ENCODE data around the gene FBXO5.
A peak's percentile ranks its signal among the peaks of the same experiment; 100 is the strongest.
"Not testable (repeated sequence)": the region's sequence is repeated elsewhere in the genome, so short reads cannot be mapped to it uniquely, and the experiment has no call there.

The FBXO5 gene

DNA sequence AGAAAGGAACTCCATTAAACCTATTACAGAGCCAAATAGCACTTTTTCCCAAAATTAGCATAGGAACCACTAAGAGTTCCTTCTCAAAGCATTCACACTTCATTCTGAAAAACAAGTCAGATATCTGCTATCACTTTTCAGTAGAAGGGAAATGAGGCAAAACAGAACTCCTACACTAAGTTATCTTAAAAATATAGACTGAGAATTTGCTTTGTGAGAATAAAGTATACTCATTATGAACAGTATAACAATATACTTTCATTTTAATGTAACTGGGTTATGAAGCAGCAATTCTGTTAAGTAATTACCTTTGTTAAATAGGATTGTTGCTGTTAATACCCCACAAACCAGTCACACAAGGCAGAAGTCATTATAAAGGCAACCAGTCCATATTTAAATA, 11.0 kb upstream of the FBXO5 start:
- no peak for DNase-seq (ENCODE audit: low read depth in 1 of 2, low spot score in 1 of 2)
- Histone ChIP-seq H3K4me3 (replicated peaks; ENCODE audit: insufficient read depth, low read length) (no peak overlapping the region), H3K27ac (replicated peaks) (no peak overlapping the region), H3K27me3 (ENCODE audit: insufficient read depth, poor library complexity, severe bottlenecking) (no peaks in the 10 kb centered on the region)
- TF ChIP-seq SPI1 (IDR thresholded peaks at IDR 0.05; ENCODE audit: borderline replicate concordance, low read depth) (no peak), GABPA (IDR thresholded peaks at IDR 0.05; ENCODE audit: low read depth) (no peak), POLR2AphosphoS5 (IDR thresholded peaks at IDR 0.05; ENCODE audit: low read depth) (no peak)
- TF ChIP-seq, protein P1, sequence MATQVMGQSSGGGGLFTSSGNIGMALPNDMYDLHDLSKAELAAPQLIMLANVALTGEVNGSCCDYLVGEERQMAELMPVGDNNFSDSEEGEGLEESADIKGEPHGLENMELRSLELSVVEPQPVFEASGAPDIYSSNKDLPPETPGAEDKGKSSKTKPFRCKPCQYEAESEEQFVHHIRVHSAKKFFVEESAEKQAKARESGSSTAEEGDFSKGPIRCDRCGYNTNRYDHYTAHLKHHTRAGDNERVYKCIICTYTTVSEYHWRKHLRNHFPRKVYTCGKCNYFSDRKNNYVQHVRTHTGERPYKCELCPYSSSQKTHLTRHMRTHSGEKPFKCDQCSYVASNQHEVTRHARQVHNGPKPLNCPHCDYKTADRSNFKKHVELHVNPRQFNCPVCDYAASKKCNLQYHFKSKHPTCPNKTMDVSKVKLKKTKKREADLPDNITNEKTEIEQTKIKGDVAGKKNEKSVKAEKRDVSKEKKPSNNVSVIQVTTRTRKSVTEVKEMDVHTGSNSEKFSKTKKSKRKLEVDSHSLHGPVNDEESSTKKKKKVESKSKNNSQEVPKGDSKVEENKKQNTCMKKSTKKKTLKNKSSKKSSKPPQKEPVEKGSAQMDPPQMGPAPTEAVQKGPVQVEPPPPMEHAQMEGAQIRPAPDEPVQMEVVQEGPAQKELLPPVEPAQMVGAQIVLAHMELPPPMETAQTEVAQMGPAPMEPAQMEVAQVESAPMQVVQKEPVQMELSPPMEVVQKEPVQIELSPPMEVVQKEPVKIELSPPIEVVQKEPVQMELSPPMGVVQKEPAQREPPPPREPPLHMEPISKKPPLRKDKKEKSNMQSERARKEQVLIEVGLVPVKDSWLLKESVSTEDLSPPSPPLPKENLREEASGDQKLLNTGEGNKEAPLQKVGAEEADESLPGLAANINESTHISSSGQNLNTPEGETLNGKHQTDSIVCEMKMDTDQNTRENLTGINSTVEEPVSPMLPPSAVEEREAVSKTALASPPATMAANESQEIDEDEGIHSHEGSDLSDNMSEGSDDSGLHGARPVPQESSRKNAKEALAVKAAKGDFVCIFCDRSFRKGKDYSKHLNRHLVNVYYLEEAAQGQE (IDR thresholded peaks at IDR 0.05; ENCODE audit: insufficient replicate concordance, low read depth), result no peak
- TF ChIP-seq, protein P2, sequence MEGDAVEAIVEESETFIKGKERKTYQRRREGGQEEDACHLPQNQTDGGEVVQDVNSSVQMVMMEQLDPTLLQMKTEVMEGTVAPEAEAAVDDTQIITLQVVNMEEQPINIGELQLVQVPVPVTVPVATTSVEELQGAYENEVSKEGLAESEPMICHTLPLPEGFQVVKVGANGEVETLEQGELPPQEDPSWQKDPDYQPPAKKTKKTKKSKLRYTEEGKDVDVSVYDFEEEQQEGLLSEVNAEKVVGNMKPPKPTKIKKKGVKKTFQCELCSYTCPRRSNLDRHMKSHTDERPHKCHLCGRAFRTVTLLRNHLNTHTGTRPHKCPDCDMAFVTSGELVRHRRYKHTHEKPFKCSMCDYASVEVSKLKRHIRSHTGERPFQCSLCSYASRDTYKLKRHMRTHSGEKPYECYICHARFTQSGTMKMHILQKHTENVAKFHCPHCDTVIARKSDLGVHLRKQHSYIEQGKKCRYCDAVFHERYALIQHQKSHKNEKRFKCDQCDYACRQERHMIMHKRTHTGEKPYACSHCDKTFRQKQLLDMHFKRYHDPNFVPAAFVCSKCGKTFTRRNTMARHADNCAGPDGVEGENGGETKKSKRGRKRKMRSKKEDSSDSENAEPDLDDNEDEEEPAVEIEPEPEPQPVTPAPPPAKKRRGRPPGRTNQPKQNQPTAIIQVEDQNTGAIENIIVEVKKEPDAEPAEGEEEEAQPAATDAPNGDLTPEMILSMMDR (IDR thresholded peaks at IDR 0.05; ENCODE audit: insufficient read depth, low read length), result no peak

DNA sequence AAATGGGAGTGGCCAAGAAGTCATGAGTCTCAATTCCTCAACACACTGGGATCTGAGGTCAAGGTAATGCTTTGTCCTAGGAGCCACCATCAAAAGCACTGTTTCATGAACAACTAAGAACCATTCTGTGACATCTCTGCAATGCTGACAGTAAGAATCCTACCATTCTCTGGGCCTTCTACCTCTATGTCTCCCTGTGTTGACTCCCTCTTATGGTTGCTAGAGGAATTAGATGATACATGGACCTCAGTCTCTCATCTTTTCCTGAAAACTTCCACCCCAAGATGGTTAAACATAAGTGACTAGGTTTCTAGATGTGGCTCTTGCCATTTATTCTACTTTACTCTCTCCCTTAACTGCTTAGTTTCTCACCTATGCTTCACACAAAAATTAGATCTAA, 10.6 kb upstream of the FBXO5 start:
- H3K27me3 ChIP-seq (ENCODE audit: insufficient read depth, poor library complexity, severe bottlenecking), result no peaks in the 10 kb centered on the region
- TF ChIP-seq SPI1 (IDR thresholded peaks at IDR 0.05; ENCODE audit: borderline replicate concordance, low read depth) (no peak), GABPA (IDR thresholded peaks at IDR 0.05; ENCODE audit: low read depth) (no peak), POLR2AphosphoS5 (IDR thresholded peaks at IDR 0.05; ENCODE audit: low read depth) (no peak)
- TF ChIP-seq, protein P1 (IDR thresholded peaks at IDR 0.05; ENCODE audit: insufficient replicate concordance, low read depth), result no peak
- TF ChIP-seq, protein P2 (IDR thresholded peaks at IDR 0.05; ENCODE audit: insufficient read depth, low read length), result no peak
- no peak overlapping the region for H3K27ac ChIP-seq (replicated peaks)
- no peak overlapping the region for H3K4me3 ChIP-seq (replicated peaks; ENCODE audit: insufficient read depth, low read length)
- DNase-seq (ENCODE audit: low read depth in 1 of 2, low spot score in 1 of 2), result no peak

DNA sequence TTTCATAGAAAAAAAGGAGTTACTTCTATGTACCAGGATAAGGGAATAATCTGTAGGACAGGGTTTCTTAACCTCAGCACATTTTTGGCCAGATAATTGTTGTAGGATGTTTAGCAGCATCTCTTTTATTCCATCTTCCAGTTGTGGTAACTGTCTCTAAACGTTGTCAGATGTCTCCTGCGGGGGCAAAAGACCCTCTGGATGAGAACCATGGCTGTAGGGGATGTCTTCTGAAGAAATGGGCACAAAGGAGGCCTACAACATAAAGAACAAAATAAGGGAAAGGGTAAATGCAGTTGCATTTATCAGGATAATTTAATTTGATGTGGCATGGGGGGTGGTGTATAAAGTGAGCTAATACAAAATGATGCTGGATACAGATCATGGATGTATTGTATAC, 4.1 kb upstream of the FBXO5 start:
- DNase-seq (ENCODE audit: low read depth in 1 of 2, low spot score in 1 of 2), result no peak
- H3K4me3 ChIP-seq (replicated peaks; ENCODE audit: insufficient read depth, low read length), result no peak overlapping the region
- TF ChIP-seq, protein P2 (IDR thresholded peaks at IDR 0.05; ENCODE audit: insufficient read depth, low read length), result no peak
- TF ChIP-seq POLR2AphosphoS5 (IDR thresholded peaks at IDR 0.05; ENCODE audit: low read depth) (no peak), SPI1 (IDR thresholded peaks at IDR 0.05; ENCODE audit: borderline replicate concordance, low read depth) (no peak), GABPA (IDR thresholded peaks at IDR 0.05; ENCODE audit: low read depth) (no peak)
- TF ChIP-seq, protein P1 (IDR thresholded peaks at IDR 0.05; ENCODE audit: insufficient replicate concordance, low read depth), result no peak
- H3K27ac ChIP-seq (replicated peaks), result no peak overlapping the region
- no peaks in the 10 kb centered on the region for H3K27me3 ChIP-seq (ENCODE audit: insufficient read depth, poor library complexity, severe bottlenecking)

DNA sequence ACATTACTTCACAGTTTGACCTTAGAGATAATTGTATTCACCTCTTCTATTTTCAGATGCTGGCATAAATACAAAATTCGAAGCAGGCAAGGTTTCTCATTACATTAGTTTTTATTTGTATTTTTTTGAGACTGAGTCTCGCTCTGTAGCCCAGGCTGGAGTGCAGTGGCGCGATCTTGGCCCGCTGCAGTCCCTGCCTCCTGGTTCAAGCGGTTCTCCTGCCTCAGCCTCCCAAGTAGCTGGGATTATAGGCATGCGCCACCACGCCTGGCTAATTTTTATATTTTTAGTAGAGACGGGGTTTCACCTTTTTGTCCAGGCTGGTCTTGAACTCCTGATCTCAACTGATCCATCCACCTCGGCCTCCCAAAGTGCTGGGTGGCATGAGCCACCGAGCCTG, 2.5 kb upstream of the FBXO5 start:
- H3K27me3 ChIP-seq (ENCODE audit: insufficient read depth, poor library complexity, severe bottlenecking); H3K4me3 ChIP-seq (replicated peaks; ENCODE audit: insufficient read depth, low read length); DNase-seq (ENCODE audit: low read depth in 1 of 2, low spot score in 1 of 2): not testable (repeated sequence)
- peak overlapping the region; percentile 96 for H3K27ac ChIP-seq (replicated peaks)
